Neural cell (in vitro differentiated cells): ENCODE measurements around the gene PLIN1. TPM values are rescaled to one million over a fixed set of nuclear protein-coding genes. Genes with fewer than 3 reads are reported as not detected.

Source experiments
- H2AFZ ChIP-seq: fragments of 200-600, 300-800 bp; sonication (generic), shearing (Covaris generic); 2 replicates; pipeline ENCODE4 v1.6.0; 2014; ENCODE audit warnings: low read depth, mild to moderate bottlenecking, antibody characterized with exemption, low read length, moderate library complexity
- H3F3A ChIP-seq: fragments of 200-600 bp; shearing (Covaris generic); 2 replicates; pipeline ENCODE4 v1.6.1; 2016; ENCODE audit warnings: mild to moderate bottlenecking, moderate library complexity, mixed read lengths, antibody characterized with exemption, low read length; ENCODE audit not compliant: insufficient read depth, poor library complexity, severe bottlenecking
- H3K27ac ChIP-seq: fragments of 200-600, 300-800 bp; sonication (generic), shearing (Covaris generic); 2 replicates; pipeline ENCODE4 v1.5.1; 2014; ENCODE audit warnings: mild to moderate bottlenecking, low read length, moderate library complexity
- H3K27me3 ChIP-seq: fragments of 300-800, 200-600 bp; sonication (generic), shearing (Covaris generic); 2 replicates; pipeline ENCODE4 v1.6.0; 2014; ENCODE audit warnings: mild to moderate bottlenecking, low read depth, low read length, moderate library complexity; ENCODE audit not compliant: insufficient read depth
- H3K36me3 ChIP-seq: fragments of 300-800, 200-600 bp; sonication (generic), shearing (Covaris generic); 2 replicates; pipeline ENCODE4 v1.5.1; 2014; ENCODE audit warnings: mild to moderate bottlenecking, antibody characterized with exemption, low read length, moderate library complexity; ENCODE audit not compliant: insufficient read depth
- H3K4me2 ChIP-seq: fragments of 300-800, 200-600 bp; sonication (generic), shearing (Covaris generic); 2 replicates; pipeline ENCODE4 v1.6.0; 2014; ENCODE audit warnings: mild to moderate bottlenecking, low read length
- H3K4me3 ChIP-seq: fragments of 300-800, 200-600 bp; sonication (generic), shearing (Covaris generic); 2 replicates; pipeline ENCODE4 v1.5.1; 2014; ENCODE audit warnings: mild to moderate bottlenecking, low read length, moderate library complexity
- H3K79me2 ChIP-seq: fragments of 200-600 bp; shearing (Covaris generic); replicated peaks from 2 replicates; pipeline ENCODE4 v1.6.0; 2014; ENCODE audit warnings: mild to moderate bottlenecking, low read length, moderate library complexity; ENCODE audit not compliant: insufficient read depth
- H3K9ac ChIP-seq: fragments of 300-800, 200-600 bp; sonication (generic), shearing (Covaris generic); 2 replicates; pipeline ENCODE4 v1.6.1; 2016; ENCODE audit warnings: mild to moderate bottlenecking, low read length, mixed read lengths
- H3K9me2 ChIP-seq: fragments of 200-600 bp; shearing (Covaris generic); 2 replicates; pipeline ENCODE4 v1.6.1; 2016; ENCODE audit warnings: mild to moderate bottlenecking, low read length, mixed read lengths; ENCODE audit not compliant: insufficient read depth
- H3K9me3 ChIP-seq: fragments of 200-600, 300-800 bp; sonication (generic), shearing (Covaris generic); 2 replicates; pipeline ENCODE4 v1.6.1; 2016; ENCODE audit warnings: mild to moderate bottlenecking, mixed run types, low read length, moderate library complexity, mixed read lengths
- H4K20me1 ChIP-seq: fragments of 200-600 bp; shearing (Covaris generic); 2 replicates; pipeline ENCODE4 v1.6.1; 2016; ENCODE audit warnings: mild to moderate bottlenecking, mixed run types; ENCODE audit not compliant: insufficient read depth
- EP300 ChIP-seq: fragments of 450-650 bp; conservative IDR thresholded peaks from 2 replicates; pipeline ENCODE4 v1.6.1; 2014; ENCODE audit warnings: antibody characterized with exemption, mild to moderate bottlenecking, moderate library complexity; ENCODE audit not compliant: poor library complexity, severe bottlenecking
- EZH2 ChIP-seq: fragments of 200-600, 300-800 bp; shearing (Covaris generic), sonication (generic); IDR thresholded peaks from 2 replicates; pipeline ENCODE4 v1.6.1; 2014; ENCODE audit warnings: antibody characterized with exemption, low read length, borderline replicate concordance, mild to moderate bottlenecking; ENCODE audit not compliant: insufficient read depth, poor library complexity, severe bottlenecking
- MXI1 ChIP-seq: fragments of 450-650 bp; conservative IDR thresholded peaks from 2 replicates; pipeline ENCODE4 v1.6.1; 2014; ENCODE audit warnings: antibody characterized with exemption, mild to moderate bottlenecking; ENCODE audit not compliant: poor library complexity, severe bottlenecking
- POLR2AphosphoS5 ChIP-seq: IDR thresholded peaks from 2 replicates; pipeline ENCODE4 v1.6.1; 2012
- RAD21 ChIP-seq: fragments of 450-650 bp; conservative IDR thresholded peaks from 2 replicates; pipeline ENCODE4 v1.6.1; 2014; ENCODE audit warnings: antibody characterized with exemption, mild to moderate bottlenecking, moderate library complexity
- REST ChIP-seq: IDR thresholded peaks from 2 replicates; pipeline ENCODE4 v1.6.1; 2012; ENCODE audit warnings: borderline replicate concordance
- SMC3 ChIP-seq: fragments of 450-650 bp; conservative IDR thresholded peaks from 2 replicates; pipeline ENCODE4 v1.6.1; 2014; ENCODE audit warnings: antibody characterized with exemption, mild to moderate bottlenecking, moderate library complexity; ENCODE audit not compliant: poor library complexity
- TAF1 ChIP-seq: IDR thresholded peaks from 2 replicates; pipeline ENCODE4 v1.6.1; 2012; ENCODE audit warnings: low read depth
- polyA plus RNA-seq: library from polyadenylated mRNA; depleted of rRNA; stranded (reverse); fragments of >200 nt; gene quantifications from 2 replicates; pipeline ENCODE4 v1.2.3, GENCODE V29; 2014
- TF ChIP-seq, protein P1 (sequence below): fragments of 450-650 bp; IDR thresholded peaks from 2 replicates; pipeline ENCODE4 v1.5.1; 2014; ENCODE audit warnings: antibody characterized with exemption, mild to moderate bottlenecking, moderate library complexity; ENCODE audit not compliant: poor library complexity, severe bottlenecking

The PLIN1 gene
- polyA plus RNA-seq, 1 donor from 2014 or later = not detected

GRCh38 chr15:89627256-89627970 lies 51.8 kb downstream of the PLIN1 start (continued):
- TF ChIP-seq, protein P1, sequence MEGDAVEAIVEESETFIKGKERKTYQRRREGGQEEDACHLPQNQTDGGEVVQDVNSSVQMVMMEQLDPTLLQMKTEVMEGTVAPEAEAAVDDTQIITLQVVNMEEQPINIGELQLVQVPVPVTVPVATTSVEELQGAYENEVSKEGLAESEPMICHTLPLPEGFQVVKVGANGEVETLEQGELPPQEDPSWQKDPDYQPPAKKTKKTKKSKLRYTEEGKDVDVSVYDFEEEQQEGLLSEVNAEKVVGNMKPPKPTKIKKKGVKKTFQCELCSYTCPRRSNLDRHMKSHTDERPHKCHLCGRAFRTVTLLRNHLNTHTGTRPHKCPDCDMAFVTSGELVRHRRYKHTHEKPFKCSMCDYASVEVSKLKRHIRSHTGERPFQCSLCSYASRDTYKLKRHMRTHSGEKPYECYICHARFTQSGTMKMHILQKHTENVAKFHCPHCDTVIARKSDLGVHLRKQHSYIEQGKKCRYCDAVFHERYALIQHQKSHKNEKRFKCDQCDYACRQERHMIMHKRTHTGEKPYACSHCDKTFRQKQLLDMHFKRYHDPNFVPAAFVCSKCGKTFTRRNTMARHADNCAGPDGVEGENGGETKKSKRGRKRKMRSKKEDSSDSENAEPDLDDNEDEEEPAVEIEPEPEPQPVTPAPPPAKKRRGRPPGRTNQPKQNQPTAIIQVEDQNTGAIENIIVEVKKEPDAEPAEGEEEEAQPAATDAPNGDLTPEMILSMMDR = no peak
- TF ChIP-seq RAD21 = no peak
- TF ChIP-seq SMC3 = no peak

- H3K9ac ChIP-seq = no peak overlapping the region
- no peaks in the 10 kb centered on the region for H3K36me3 ChIP-seq
- no peaks in the 10 kb centered on the region for H4K20me1 ChIP-seq
- no peaks in the 10 kb centered on the region for H3K79me2 ChIP-seq
- H3K9me3 ChIP-seq = no peaks in the 10 kb centered on the region
- H3K27ac ChIP-seq = no peak overlapping the region
- H3K4me3 ChIP-seq = no peak overlapping the region
- H3K4me2 ChIP-seq = no peak overlapping the region
- no peaks in the 10 kb centered on the region for H3F3A ChIP-seq
- H3K9me2 ChIP-seq = no peaks in the 10 kb centered on the region
- H3K27me3 ChIP-seq = no peaks in the 10 kb centered on the region
- TF ChIP-seq RAD21 (no peak), SMC3 (no peak), TAF1 (no peak), MXI1 (no peak), POLR2AphosphoS5 (no peak), EP300 (no peak), EZH2 (no peak), REST (no peak)
- TF ChIP-seq, protein P1 = no peak
- no peak overlapping the region for H2AFZ ChIP-seq
These were observed 53.5 kb downstream of the PLIN1 start for GRCh38 chr15:89625716-89626115.
